Stimulated activated CD8-positive, alpha-beta memory T cell treated with anti-CD3 and anti-CD28 coated beads, Interleukin-7, amount 100 ng/mL, for 1 hour (primary cell): ENCODE measurements around the gene SPATA13.
"Not testable (repeated sequence)": the region's sequence is repeated elsewhere in the genome, so short reads cannot be mapped to it uniquely, and the experiment has no call there.

ENCODE experiments used
- DNase-seq, 2 donors: peaks; one replicate each; pipeline ENCODE4 v3.0.0-alpha.2; 2020; ENCODE audit warnings: low read depth in 2 of 2

SPATA13 gene

DNA sequence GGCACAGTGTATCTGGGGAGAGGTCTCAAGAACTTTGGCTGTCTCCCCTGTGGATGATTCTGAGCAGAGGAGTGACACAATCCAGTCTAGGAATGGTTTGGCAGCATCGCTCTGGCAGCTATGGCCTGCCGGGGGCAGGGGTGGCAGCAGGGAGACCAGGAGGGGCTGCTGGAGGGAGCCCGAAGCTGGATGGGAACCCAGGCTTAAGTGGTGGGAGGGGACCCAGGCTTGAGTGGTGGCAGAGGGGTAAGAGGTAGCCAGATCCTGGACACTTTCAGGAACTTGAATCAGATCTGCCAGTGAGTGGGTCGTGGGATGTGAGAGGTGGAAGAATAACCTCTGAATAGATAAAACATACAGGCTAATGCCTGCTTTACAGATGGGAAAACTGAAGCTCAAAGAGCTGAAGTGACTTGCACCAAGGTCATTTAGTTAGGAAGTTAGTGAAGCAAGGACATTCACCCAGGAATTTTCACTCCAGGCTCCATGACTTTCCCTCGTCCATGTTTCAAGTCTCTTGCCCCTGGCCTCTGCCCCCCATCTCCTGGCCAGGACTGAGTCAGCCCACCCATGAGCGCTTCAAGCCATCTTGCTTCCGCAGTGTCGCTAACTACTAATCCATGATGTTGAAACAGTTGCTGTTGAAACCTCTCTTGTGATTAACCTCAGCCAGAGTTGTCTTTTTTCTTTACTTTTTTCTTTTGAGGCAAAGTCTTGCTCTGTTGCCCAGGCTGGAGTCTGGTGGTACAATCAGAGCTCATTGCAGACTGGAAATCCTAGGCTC is 119.0 kb downstream of the SPATA13 start:
- no peak for DNase-seq

DNA sequence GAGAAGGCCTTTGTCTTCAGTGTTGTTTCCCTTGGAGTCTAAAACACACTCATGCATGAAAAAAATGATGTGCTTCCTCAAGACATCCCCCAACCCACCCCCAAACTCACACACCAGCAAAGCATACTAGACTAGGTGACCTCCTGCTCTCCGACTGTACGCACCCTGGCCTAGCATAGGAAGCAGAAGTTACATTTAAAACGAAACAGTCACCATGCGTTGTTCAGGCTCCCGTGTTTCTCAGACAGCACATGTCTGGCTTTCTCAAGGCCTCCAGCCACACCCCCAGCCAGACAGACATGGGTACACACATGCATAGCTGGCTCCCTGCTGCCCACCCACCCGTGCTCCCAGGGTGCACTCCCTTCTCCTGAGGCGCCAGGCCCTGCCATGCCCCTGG is 120.2 kb downstream of the SPATA13 start:
- no peak for DNase-seq

DNA sequence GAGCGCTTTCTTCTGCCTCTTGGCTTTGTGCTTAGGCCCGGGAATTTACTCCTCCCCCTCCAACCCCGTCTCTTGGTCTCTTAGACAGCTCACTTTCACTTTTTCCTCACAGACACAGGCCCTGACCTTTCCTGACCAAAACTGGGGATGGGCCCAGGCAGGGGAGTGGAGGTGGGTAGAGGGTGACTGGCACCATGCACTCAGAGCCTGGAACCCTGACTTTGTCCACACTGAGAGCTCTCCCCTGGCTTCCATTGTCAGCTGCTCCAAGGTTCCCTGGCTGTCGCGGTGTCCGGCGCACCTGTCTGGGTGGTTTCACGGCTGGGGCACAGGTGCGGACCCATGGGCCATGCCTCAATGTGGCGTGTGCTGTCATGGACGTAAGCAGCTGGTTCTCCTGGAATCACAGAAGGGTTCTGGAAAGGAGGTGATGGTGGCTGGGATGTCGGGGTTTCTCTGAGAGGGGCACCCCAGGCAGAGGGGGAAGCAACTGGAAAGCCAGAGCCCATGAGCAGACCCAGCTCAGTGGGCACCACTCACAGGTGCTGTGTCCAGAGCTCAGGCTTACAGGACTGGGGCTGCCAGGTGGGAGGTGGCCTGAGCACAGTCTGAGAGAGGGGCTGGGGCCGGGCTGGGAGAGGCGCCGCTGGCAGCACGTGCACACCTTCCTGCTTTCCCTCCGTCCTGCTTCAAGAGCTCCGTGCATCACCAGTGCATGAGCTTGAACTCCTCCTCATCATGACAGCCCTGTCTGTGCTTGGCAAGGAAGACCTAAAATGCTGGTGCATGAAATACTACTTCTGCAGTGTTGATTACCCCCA is 120.9 kb downstream of the SPATA13 start:
- DNase-seq, result no peak

DNA sequence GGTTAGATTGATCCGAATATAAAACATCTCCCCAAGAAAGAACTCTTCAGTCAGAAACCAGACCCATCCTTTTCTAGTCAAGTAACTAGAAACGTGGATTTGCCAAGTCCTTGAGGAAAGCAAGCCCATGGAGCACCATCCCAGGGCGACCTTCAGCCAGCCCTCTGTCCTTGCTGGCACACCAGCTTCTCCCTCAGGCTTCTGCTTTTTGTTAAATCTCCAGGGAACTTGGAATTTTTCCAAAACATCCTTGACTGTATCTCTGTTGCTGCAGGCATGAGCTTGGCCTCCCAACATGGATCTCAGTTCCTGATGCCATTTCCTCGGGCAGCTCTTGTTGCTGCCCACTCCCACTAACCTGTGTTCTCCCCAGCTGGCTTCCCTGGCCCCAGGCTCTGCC is 121.7 kb downstream of the SPATA13 start:
- DNase-seq, result no peak

DNA sequence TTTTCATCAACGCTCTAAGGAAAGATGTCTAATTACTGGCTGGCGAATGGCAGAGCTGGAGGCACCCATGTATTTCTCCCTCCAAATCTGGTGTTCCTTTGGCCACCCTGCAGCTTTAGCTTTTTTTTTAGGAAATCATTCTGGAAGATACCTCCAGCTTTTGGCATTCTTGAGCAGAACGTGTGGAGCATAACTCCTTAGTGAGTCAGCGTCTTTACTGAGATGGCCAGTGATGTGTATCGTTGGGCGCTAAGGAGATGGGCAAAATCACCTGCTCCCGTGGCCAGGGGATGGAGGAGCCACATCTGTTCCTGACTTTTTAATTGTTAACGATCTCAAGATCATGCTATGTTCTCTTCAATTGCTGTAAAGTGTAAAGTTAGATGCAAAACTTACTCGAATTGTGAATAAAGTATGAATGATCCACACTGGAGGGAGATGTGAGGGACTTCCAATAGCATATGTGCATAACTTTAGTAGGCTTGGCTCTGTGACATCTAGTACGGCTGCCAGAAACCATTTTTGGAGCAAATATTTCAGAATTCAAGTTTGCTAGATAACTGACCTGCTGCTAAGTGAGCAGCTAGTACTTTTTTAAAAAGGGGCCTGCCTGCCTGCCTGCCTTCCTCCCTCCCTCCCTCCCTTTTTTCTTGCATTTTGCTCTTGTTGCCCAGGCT is 124.5 kb downstream of the SPATA13 start:
- no peak for DNase-seq

DNA sequence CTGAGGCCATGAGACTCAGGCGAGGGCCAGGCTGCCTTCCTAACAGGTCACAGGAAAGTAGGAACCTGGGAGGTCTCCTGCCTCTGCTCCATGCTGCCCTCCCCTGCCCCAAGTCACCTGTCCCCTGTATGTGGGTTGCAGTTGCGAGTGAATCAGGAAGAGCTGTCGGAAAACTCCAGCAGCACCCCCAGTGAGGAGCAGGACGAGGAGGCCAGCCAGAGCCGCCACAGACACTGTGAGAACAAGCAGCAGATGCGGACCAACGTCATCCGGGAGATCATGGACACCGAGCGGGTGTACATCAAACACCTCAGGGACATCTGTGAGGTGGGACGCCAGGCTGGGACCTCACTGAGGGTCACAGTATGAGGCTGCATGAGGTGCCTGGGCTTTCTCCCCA is 126.1 kb downstream of the SPATA13 start:
- DNase-seq, result no peak

DNA sequence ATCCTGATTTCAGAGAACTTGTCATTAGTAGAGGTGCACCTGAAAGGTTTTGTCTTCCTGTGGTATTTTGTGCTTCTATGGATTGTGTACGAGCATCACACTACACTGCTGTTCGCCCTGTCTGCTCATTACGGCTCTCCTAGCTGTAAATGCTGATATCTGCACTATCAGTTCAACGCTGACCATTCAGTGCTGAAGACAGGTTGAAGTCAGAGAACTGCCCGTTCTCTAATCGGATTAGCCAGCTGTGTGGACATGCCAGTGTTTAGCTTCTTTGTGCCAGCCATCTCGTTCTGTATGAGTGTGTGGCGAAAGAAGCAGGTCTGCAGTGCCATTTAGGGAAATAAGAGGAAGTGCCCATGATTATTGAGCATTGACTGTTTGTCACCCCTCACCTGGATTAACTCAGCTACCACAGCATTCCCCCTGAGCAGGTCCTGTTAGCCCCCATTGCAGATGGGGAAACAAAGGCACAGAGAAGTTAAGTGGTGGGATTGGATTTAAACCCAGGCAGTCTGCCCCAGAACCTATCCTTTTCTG is 127.3 kb downstream of the SPATA13 start:
- DNase-seq, result no peak

DNA sequence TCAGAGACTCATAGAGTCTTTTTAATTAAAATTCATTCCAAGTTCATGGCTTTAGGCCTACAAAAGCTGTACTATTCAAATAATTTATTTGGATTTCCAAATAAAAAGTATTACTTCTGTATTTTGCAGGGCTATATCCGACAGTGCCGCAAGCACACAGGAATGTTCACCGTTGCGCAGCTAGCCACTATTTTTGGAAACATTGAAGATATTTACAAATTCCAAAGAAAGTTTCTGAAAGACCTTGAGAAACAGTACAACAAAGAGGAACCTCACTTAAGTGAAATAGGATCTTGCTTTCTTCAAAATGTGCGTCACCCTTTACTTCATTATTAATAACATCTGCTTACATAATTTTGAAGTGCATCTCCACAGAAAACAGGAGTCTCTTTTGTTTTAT is 128.3 kb downstream of the SPATA13 start:
- DNase-seq, result no peak

DNA sequence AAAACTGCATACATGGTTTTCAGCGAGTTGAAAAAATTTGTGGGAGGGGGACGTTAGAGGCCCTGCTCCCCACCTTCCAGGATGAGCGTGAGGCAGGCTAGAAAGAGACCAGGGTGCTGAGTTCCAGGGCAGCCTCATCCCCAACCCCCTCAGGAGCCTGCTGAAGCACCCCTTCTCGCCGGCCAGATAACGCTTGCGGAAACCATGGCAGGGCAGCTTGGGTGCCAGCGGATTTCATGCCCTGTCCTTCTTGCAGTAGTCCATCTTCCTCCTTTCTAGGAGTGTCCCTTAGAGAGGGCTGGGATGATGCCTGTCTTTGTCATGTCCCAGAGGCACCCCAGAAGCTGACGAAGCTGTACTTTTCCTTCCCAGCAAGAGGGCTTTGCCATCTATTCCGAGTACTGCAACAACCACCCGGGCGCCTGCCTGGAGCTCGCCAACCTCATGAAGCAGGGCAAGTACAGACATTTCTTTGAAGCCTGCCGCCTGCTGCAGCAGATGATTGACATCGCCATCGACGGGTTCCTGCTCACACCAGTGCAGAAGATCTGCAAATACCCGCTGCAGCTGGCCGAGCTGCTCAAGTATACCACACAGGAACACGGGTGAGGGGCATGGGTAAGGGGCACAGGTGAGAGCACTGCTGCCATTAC is 129.9 kb downstream of the SPATA13 start:
- DNase-seq, result no peak

DNA sequence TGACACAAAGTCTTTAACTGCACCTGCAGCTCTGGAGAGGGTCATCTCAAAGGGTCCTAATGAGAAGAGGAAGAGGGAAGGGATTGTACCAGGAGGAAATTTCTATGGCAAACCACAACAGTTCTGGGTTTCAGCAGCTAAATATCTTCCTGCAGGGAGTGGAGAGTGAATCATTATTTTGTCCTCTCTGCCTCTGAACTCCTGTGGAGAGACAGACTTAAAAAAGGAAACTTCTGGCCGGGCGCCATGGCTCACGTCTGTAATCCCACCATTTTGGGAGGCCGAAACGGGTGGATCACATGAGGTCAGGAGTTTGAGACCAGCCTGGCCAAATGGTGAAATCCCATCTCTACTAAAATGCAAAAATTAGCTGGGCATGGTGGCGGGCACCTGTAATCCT is 132.0 kb downstream of the SPATA13 start:
- no peak for DNase-seq

DNA sequence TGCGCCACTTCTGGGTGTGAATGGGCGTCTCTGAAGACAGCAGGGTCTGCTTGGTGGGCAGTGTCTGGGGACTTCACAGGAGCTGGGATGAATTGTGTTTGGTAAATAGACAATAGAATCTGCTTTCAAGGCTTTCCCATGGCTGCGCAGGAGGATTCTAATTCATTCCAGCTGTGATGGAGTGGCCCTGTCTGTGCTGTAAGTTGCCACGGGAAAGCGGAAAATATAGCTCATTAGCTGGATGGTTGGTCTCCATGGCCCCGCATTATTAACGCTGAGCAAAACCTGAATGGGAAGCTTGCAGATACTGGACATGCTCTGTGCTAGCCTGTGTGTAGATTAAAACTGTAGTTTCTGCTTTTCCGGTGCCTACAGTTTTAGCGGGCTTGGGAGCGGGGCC is 133.2 kb downstream of the SPATA13 start:
- no peak for DNase-seq

DNA sequence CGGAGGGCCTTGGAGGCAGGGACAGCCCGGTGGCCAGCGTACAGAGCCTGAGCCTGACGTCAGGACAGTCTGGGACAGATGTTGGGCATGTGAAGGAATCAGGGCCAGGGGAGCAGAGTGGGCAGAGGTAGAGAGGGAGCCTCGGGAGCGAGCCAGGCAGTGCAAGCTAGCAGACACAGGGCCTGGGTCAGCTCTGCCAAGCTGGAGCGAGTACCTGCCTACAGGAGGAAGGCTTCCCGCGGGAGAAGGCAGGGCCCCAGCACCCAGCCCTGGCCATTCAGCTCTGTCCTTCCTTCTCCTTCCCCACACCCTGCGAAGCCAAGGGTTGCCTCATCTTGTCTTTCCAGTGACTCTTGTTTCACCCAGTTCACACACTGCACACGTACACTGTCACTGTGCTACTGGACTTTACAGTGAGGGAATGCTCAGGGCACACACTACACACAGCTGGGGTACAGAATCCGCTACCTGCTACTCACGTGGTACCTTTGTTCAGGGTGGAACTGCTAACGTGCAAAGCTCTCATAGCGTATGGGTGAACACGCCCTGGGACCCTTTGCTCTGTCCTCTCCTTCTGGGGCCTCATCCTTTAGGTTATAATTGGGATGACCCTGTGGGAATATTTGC is 139.1 kb downstream of the SPATA13 start:
- no peak for DNase-seq

DNA sequence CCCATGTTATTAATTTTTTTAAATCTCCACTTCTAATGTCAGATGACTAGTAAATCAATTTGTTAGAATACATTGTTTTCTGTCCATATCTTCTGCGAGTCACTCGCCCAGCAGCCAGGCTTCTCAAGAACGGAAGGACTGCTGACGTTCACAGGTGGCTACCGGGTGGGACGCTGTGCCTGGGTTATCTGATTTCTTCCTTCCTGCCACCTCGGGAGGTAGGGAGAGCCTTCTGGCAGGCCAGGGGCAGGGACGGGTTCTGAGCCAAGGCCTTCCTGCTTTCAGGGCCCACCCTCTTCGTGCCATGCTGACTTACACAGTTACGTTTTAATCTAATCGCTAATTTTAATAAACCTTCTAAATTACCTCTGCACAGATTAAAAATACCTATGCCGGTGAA is 140.9 kb downstream of the SPATA13 start:
- DNase-seq, result no peak

DNA sequence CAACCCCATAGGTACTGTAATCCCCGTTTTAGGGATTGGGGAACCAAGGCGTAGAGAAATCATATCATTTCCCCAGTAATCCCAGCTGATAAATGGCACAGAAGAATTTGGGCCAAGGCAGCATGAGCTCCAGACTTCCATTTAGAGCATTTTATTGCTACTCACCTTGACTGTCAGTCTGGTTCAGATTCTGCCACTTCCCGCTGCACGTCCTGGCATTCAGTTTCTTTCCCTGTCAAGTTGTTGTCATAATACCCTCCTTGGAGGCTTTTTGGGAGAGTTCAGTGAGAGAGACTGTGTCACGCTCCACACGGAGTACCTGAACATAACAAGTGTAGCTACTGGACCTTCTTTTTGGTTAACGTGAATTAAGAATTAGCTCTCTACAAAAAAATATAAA is 141.4 kb downstream of the SPATA13 start:
- DNase-seq, result no peak

DNA sequence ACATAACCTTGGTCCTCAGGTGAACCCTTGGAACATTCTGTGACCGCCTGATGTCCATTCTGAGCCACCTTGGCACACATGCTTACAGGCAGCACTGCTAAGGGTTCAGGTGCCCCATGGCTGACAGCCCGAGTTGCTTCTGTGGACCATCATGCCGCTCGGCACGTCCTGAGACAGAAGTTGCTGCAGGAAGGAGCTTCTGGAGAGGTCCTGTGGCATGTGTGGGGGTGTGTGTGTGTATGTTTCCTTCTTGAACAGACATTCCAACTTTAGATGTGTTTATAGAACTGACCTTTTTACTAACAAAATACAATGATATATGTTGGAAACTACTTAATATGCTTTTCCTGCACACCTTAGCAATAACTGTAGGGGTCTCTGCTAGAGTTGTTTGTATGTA is 144.1 kb downstream of the SPATA13 start:
- DNase-seq, result no peak

DNA sequence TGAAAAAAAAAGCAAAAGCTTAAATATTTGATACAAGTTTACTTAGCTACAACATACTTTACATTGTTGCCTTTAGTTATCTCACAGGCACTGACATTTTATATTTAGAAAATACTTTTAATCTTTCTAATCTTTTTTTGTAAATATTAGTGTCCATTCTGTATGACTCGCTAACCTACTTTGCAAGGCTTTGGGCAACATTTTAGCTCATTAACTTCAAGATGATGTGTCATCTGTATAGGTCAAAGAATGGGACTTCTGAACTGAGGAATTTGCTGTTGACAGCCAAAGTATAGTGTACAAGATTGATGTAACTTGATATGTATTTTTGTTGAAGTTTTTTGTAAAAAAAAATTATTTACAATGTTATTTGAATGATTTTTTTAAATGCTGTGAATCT is 146.1 kb downstream of the SPATA13 start:
- no peak for DNase-seq

DNA sequence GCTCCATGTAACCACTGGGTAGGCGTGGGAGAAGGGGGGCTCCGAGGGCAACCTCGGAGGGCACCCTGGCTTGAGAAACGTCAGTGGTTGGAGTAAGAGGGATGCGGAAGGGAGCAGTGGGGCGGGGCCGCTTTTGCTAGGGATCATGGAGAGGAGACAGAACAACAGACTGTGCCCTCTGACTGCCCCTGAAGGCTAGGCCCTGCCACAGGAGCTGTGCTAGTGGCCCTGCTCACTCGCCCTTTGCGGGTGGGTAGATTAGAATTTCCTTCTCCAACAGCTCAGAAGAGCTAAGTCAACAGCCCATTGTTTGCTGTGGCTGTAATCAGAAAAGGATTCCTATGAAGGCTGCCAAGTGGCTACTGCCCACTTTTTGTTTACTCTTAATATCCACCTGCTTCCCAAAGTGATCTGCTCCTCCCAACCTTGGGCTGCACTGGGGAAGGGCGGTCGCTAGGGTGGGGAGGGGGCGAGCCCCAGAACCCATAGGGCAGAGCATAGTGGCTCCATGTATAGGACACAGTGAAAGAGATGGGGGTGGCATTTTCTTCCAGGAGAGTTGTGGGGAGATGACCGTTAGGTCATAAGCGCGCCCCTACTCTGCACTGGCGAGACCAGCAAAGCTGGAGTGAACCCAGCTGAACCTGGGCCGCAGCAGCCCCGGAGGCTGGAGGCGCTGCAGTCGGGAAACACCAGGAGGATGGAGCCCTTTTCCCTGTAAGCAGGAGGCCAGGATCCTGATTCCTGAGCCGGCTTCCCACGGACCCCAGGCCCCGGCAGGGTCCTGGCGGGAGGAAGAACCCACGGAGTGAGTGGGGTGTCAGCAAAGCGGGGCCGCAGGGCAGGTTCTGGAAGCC is 146.9 kb downstream of the SPATA13 start:
- DNase-seq, result no peak

DNA sequence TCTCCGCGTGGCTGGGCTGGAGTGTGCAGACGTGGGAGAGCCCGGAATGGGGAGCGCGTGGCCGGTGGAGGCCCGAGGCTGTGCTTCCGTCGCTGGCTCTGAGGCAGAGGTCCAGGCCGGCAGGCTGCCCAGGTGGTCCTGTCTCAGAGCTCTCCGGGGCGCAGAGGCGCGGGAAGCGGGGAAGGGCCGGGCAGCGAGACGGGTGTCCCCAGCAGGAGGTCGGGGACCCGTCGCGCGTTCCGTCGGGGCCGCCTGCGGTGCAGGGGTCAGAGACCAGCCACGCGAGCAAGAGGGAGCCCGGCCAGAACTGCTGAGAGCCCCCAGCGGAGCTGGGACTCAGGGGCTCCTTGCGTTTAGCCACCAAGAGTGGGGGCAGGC is 147.5 kb downstream of the SPATA13 start:
- DNase-seq, result no peak

DNA sequence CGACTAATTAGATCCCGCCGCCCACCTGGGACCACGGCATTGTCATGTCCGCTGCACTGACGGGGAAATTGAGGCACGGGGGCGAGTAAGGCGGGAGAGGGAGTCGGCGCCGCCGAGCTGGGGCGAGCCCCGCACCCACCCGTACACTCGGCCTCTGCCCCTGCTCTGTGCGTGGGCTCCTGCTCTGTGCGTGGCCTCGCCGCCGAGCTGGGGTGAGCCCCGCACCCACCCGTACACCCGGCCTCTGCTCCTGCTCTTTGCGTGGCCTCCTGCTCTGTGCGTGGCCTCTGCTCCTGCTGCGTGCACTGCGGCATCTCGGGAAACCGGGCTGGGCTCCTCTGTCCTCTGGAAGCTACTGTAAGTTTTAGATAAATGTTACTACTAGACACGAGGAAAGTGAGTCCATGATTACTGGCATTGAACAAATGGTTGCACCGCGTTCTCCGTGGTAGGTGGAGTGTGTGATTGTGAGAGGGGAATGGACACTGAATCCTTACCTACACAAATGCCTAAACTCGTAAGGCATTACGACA is 148.0 kb downstream of the SPATA13 start:
- DNase-seq, result no peak

DNA sequence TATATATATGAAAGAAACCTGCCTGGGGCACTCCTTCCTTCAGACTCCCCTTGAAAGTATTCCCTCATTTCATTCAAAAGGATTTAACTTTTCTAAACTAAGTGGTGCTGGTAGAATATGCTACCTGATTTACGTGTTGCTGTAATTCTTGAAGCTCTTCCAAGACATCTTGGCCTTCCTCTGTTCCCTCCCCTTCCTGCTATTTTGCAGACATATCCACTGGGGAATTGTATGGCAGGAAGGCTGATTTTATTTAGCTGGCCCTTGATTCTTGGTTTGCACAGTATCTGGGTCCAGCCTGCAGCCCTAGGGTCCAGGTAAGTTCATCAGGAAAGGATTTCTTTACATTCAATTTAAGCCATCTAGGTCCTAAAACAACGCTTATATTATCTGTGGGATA is 148.8 kb downstream of the SPATA13 start, which contains the start of gene C1QTNF9:
Gene C1QTNF9 (plus strand): TSS at position 281 of the 400 bp plus-strand sequence. CDS start 6,424 bp downstream, outside the sequence.
- DNase-seq, result not testable (repeated sequence)
